ENCODE measurements around the gene INTS7. TPM values are rescaled to one million over a fixed set of nuclear protein-coding genes. Genes with fewer than 3 reads are reported as not detected.

INTS7 gene
- total RNA-seq, 1 donor from 2014 or later = 8.9 TPM

DNA sequence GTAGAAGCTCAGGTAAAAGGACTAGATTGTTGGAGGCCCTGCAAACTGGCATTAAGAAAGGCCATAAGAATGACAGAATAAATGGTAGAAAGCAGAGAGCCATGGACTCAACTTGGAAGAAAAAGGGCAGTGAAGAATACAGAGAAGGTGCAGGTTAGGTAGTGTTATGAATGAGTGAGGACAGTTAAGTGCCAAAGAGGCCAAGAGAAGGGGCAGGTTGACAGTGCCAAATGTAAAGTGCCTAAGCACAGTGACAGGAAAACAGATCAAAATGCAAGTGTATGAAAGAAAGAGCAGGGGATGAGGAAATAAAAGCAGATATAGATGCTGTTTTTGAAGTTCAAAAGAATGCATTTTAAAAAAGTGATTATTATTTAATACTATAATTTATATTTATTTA is 43.7 kb downstream of the INTS7 start:
- no peak overlapping the region for H3K4me3 Mint-ChIP-seq (ENCODE audit: unreplicated experiment)
- H3K36me3 Mint-ChIP-seq (ENCODE audit: low read depth, unreplicated experiment) = no peaks in the 10 kb centered on the region
- TF ChIP-seq, protein P1, sequence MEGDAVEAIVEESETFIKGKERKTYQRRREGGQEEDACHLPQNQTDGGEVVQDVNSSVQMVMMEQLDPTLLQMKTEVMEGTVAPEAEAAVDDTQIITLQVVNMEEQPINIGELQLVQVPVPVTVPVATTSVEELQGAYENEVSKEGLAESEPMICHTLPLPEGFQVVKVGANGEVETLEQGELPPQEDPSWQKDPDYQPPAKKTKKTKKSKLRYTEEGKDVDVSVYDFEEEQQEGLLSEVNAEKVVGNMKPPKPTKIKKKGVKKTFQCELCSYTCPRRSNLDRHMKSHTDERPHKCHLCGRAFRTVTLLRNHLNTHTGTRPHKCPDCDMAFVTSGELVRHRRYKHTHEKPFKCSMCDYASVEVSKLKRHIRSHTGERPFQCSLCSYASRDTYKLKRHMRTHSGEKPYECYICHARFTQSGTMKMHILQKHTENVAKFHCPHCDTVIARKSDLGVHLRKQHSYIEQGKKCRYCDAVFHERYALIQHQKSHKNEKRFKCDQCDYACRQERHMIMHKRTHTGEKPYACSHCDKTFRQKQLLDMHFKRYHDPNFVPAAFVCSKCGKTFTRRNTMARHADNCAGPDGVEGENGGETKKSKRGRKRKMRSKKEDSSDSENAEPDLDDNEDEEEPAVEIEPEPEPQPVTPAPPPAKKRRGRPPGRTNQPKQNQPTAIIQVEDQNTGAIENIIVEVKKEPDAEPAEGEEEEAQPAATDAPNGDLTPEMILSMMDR (IDR thresholded peaks at IDR 0.05; ENCODE audit: unreplicated experiment) = no peak
- H3K9me3 Mint-ChIP-seq (ENCODE audit: unreplicated experiment) = no peaks in the 10 kb centered on the region
- H3K27ac Mint-ChIP-seq (ENCODE audit: unreplicated experiment) = no peak overlapping the region
- peaks cover 3% of the 10 kb centered on the region for H3K4me1 Mint-ChIP-seq (ENCODE audit: unreplicated experiment)
- DNase-seq (ENCODE audit: low spot score) = no peak
- H3K27me3 Mint-ChIP-seq (ENCODE audit: unreplicated experiment) = no peaks in the 10 kb centered on the region

DNA sequence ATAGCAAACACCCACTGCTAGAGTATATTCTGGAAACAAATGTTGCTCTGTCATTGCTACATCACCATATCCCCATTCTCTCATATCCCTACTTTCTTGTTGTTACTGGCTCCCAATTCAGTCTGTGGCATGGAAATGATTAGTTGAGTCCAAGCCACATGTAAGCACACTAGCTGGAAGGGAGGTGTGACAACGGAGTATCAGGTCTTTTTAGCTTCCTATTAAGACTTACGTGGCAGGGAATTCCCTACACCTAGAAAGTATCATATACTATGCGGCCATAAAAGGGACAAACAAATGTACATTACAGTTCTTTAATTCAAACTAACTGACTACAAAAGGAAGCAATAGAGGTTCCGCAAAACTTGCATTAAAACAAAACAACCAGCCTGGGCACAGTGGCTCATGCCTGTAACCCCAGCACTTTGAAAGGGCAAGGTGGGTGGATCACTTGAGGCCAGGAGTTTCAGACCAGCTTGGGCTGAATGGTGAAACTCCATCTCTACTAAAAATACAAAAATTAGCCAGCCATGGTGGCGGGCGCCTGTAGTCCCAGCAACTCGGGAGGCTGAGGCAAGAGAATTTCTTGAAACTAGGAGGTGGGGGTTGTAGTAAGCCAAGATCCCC is 48.6 kb downstream of the INTS7 start:
- TF ChIP-seq, protein P1 (IDR thresholded peaks at IDR 0.05; ENCODE audit: unreplicated experiment) = no peak
- Mint-ChIP-seq H3K27ac (ENCODE audit: unreplicated experiment) (no peak overlapping the region), H3K9me3 (ENCODE audit: unreplicated experiment) (no peaks in the 10 kb centered on the region), H3K4me3 (ENCODE audit: unreplicated experiment) (no peak overlapping the region), H3K4me1 (ENCODE audit: unreplicated experiment) (no peaks in the 10 kb centered on the region), H3K27me3 (ENCODE audit: unreplicated experiment) (no peaks in the 10 kb centered on the region), H3K36me3 (ENCODE audit: low read depth, unreplicated experiment) (no peaks in the 10 kb centered on the region)
- no peak for DNase-seq (ENCODE audit: low spot score)

DNA sequence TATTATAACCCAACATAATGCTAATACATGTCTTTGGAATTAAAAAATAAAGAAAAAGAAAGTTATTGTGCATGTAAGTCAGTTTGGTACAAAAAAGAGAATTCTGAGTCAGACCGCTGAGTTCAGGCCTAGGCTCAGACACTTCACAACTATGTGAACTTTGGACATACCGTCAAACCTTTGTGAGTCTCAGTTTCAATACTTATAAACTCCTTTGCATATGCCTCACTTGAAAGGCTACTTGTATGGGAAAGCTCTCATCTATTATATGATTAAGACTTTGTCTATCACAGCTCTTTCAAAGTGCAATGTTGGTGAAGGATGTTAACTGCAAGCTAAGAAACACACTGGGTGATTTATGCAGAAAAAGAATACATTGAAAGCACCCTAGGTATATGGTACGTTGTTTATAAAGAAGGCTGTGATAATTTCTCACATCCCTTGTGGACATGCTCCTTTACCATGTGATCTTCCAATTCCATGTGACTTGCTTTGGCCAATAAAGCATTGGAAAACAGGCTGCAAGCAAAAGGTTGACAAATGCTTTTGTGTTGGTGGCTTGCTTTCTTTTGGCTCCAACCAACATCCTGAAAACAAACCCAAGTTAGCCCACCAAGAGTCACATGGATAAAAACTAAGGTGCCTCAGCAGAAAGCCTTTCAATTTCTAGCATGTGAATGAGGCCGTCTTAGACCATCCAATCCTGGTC is 49.6 kb downstream of the INTS7 start:
- no peaks in the 10 kb centered on the region for H3K36me3 Mint-ChIP-seq (ENCODE audit: low read depth, unreplicated experiment)
- DNase-seq (ENCODE audit: low spot score) = no peak
- no peaks in the 10 kb centered on the region for H3K9me3 Mint-ChIP-seq (ENCODE audit: unreplicated experiment)
- no peak overlapping the region for H3K27ac Mint-ChIP-seq (ENCODE audit: unreplicated experiment)
- H3K27me3 Mint-ChIP-seq (ENCODE audit: unreplicated experiment) = no peaks in the 10 kb centered on the region
- TF ChIP-seq, protein P1 (IDR thresholded peaks at IDR 0.05; ENCODE audit: unreplicated experiment) = no peak
- no peaks in the 10 kb centered on the region for H3K4me1 Mint-ChIP-seq (ENCODE audit: unreplicated experiment)
- H3K4me3 Mint-ChIP-seq (ENCODE audit: unreplicated experiment) = no peak overlapping the region

DNA sequence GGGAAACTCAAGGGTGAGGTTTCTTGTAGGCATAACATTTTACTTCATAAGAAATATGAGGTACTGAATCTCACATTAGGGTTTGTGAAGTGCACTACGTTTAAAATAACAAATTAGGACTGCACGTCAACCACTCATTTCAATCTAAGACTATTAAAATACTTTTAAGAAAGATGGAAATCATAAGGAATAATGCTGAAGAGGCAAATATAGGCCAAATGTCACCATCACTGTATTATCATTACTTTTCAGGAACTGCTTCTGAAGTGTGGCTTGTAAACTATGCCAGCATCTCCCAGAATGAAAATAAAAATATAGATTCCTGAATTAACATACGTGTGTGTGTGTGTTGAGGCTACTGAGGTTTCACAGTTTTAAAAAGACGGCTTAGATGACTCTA is 56.8 kb downstream of the INTS7 start:
- Mint-ChIP-seq H3K4me3 (ENCODE audit: unreplicated experiment) (no peak overlapping the region), H3K27me3 (ENCODE audit: unreplicated experiment) (no peaks in the 10 kb centered on the region)

More for the DNA sequence above, 56.8 kb downstream of the INTS7 start:
- no peaks in the 10 kb centered on the region for H3K36me3 Mint-ChIP-seq (ENCODE audit: low read depth, unreplicated experiment)
- H3K27ac Mint-ChIP-seq (ENCODE audit: unreplicated experiment) = no peak overlapping the region
- H3K9me3 Mint-ChIP-seq (ENCODE audit: unreplicated experiment) = no peaks in the 10 kb centered on the region
- TF ChIP-seq, protein P1 (IDR thresholded peaks at IDR 0.05; ENCODE audit: unreplicated experiment) = no peak
- no peak for DNase-seq (ENCODE audit: low spot score)
- H3K4me1 Mint-ChIP-seq (ENCODE audit: unreplicated experiment) = no peaks in the 10 kb centered on the region

All from endothelial cell (in vitro differentiated cells).